Measurements from ENCODE around the gene CD8B2.

Gene CD8B2

GRCh38 chr2:106540886-106541285 lies 53.7 kb downstream of the CD8B2 start:
- Histone ChIP-seq H3K9me2 (replicated peaks; ENCODE audit: low read depth, low read length) (no peaks in the 10 kb centered on the region), H4K20me1 (ENCODE audit: insufficient read depth, low read length, poor library complexity, severe bottlenecking) (no peaks in the 10 kb centered on the region), H3K9ac (ENCODE audit: low read depth, low read length, poor library complexity, severe bottlenecking) (no peak overlapping the region), H3K36me3 (ENCODE audit: insufficient read depth, low read length) (no peaks in the 10 kb centered on the region), H3F3A (ENCODE audit: low read depth) (peaks cover 3% of the 10 kb centered on the region; the same call in 1 of the 2 replicates), H3K4me2 (ENCODE audit: low read depth, low read length, poor library complexity, severe bottlenecking) (no peak overlapping the region), H2AFZ (ENCODE audit: low read length) (no peak overlapping the region), H3K4me1 (ENCODE audit: insufficient read depth, low read length, poor library complexity, severe bottlenecking) (peaks cover 3% of the 10 kb centered on the region), H3K9me3 (ENCODE audit: insufficient read depth, low read depth, low read length) (no peaks in the 10 kb centered on the region), H3K27me3 (ENCODE audit: insufficient read depth, low read length, poor library complexity, severe bottlenecking) (no peaks in the 10 kb centered on the region), H3K79me2 (ENCODE audit: insufficient read depth, low read length) (no peaks in the 10 kb centered on the region), H3K4me3 (ENCODE audit: low read length, poor library complexity, severe bottlenecking) (no peak overlapping the region)
- TF ChIP-seq EZH2phosphoT487 (IDR thresholded peaks at IDR 0.05; ENCODE audit: borderline replicate concordance) (no peak), CTCF (conservative IDR thresholded peaks at IDR 0.05; ENCODE audit: low read length) (no peak)

- Histone ChIP-seq H3K4me1 (ENCODE audit: insufficient read depth, low read length, poor library complexity, severe bottlenecking) (peaks cover 7% of the 10 kb centered on the region), H3K4me2 (ENCODE audit: low read depth, low read length, poor library complexity, severe bottlenecking) (no peak overlapping the region), H3K9ac (ENCODE audit: low read depth, low read length, poor library complexity, severe bottlenecking) (no peak overlapping the region), H3K9me2 (replicated peaks; ENCODE audit: low read depth, low read length) (no peaks in the 10 kb centered on the region), H2AFZ (ENCODE audit: low read length) (no peak overlapping the region), H3K79me2 (ENCODE audit: insufficient read depth, low read length) (no peaks in the 10 kb centered on the region), H3K27me3 (ENCODE audit: insufficient read depth, low read length, poor library complexity, severe bottlenecking) (no peaks in the 10 kb centered on the region), H3K36me3 (ENCODE audit: insufficient read depth, low read length) (no peaks in the 10 kb centered on the region), H3K9me3 (ENCODE audit: insufficient read depth, low read depth, low read length) (no peaks in the 10 kb centered on the region), H3K4me3 (ENCODE audit: low read length, poor library complexity, severe bottlenecking) (no peak overlapping the region), H3F3A (ENCODE audit: low read depth) (peaks cover 7% of the 10 kb centered on the region; the same call in 1 of the 2 replicates), H4K20me1 (ENCODE audit: insufficient read depth, low read length, poor library complexity, severe bottlenecking) (no peaks in the 10 kb centered on the region)
- TF ChIP-seq EZH2phosphoT487 (IDR thresholded peaks at IDR 0.05; ENCODE audit: borderline replicate concordance) (no peak), CTCF (conservative IDR thresholded peaks at IDR 0.05; ENCODE audit: low read length) (no peak)
Observed at GRCh38 chr2:106541333-106541732, 54.2 kb downstream of the CD8B2 start.

- no peaks in the 10 kb centered on the region for H4K20me1 ChIP-seq (ENCODE audit: insufficient read depth, low read length, poor library complexity, severe bottlenecking)
- no peaks in the 10 kb centered on the region for H3K9me2 ChIP-seq (replicated peaks; ENCODE audit: low read depth, low read length)
- peak overlapping the region; percentile 44 for H3K4me3 ChIP-seq (ENCODE audit: low read length, poor library complexity, severe bottlenecking)
- H3K79me2 ChIP-seq (ENCODE audit: insufficient read depth, low read length), result no peaks in the 10 kb centered on the region
- peaks cover 7% of the 10 kb centered on the region; the same call in 1 of the 2 replicates for H3F3A ChIP-seq (ENCODE audit: low read depth)
- no peaks in the 10 kb centered on the region for H3K9me3 ChIP-seq (ENCODE audit: insufficient read depth, low read depth, low read length)
- peak overlapping the region; percentile 56 for H3K4me2 ChIP-seq (ENCODE audit: low read depth, low read length, poor library complexity, severe bottlenecking)
- no peak overlapping the region for H3K9ac ChIP-seq (ENCODE audit: low read depth, low read length, poor library complexity, severe bottlenecking)
- no peaks in the 10 kb centered on the region for H3K27me3 ChIP-seq (ENCODE audit: insufficient read depth, low read length, poor library complexity, severe bottlenecking)
- no peak for TF ChIP-seq EZH2phosphoT487 (IDR thresholded peaks at IDR 0.05; ENCODE audit: borderline replicate concordance)
- TF ChIP-seq CTCF (conservative IDR thresholded peaks at IDR 0.05; ENCODE audit: low read length), result peak; percentile 85
- peaks cover 20% of the 10 kb centered on the region for H3K4me1 ChIP-seq (ENCODE audit: insufficient read depth, low read length, poor library complexity, severe bottlenecking)
- no peaks in the 10 kb centered on the region for H3K36me3 ChIP-seq (ENCODE audit: insufficient read depth, low read length)
- peak overlapping the region; percentile 91 for H2AFZ ChIP-seq (ENCODE audit: low read length)
Observed at GRCh38 chr2:106542746-106543359, 55.7 kb downstream of the CD8B2 start.

Data from Loucy (cell line).